D341Med (cell line): ENCODE results near the gene ANKRD40.
A peak's percentile ranks its signal among the peaks of the same experiment; 100 is the strongest.
"Not testable (repeated sequence)": the region's sequence is repeated elsewhere in the genome, so short reads cannot be mapped to it uniquely, and the experiment has no call there.

Source experiments
- DNase-seq: peaks from one replicate; pipeline ENCODE4 v3.0.0; 2012; ENCODE audit warnings: low spot score

The ANKRD40 gene, protein sequence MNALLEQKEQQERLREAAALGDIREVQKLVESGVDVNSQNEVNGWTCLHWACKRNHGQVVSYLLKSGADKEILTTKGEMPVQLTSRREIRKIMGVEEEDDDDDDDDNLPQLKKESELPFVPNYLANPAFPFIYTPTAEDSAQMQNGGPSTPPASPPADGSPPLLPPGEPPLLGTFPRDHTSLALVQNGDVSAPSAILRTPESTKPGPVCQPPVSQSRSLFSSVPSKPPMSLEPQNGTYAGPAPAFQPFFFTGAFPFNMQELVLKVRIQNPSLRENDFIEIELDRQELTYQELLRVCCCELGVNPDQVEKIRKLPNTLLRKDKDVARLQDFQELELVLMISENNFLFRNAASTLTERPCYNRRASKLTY

DNA sequence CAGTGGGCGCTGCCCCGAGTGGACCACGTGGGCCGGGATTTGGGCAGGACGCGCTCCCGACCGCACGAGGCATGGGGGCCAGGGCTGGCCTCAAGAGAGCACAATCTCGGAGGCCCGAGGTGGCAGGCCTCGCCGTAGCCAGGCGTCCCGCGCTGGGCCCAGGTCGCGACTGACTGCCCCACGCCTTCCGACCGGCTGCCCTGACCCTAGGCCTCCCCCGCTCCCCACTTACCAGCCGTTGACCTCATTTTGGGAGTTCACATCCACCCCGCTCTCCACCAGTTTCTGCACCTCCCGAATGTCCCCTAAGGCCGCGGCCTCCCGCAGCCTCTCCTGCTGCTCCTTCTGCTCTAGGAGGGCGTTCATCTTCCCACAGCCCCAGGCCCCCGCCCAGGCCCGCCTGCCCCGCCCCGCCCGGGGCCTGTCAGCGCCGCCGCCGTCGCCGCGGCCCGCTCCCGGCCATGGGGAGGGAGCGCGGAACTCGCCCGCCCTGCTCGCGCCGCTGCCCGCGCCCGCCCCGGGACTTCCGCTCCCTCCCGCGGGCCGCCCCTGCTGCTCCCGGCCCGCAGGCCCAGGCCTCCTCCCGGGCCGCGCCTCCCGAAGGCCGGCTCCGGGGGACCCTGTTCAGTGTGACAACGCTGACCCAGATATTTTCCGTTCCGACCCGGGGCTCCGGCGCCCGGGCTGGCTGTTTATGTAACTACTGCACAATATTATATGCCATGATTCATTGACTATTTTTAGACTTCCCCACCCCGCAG is at the start of gene ANKRD40:
TSS of gene ANKRD40 (minus strand) at position 626 of the 761 bp plus-strand sequence. CDS start at position 366, 260 bp downstream.
- peak; percentile 95 for DNase-seq

DNA sequence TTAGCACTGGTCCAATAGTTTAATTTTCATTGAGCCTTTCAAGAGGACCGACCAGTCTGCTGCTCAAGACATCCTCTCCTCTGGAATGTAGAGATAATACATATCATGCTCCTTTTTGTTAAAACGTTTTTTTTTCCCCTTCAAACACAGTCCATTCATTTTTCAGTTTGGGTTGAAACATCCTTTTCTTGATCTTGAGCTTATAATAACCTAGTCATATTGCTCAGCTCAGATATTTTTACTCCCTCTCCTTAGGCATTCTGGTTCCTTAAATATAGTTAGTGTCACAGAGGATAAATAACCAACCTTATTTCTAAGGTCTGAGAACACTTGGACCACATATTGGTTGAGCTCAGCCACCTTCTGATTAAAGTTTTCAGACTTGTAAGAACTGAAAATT is 46.8 kb upstream of the ANKRD40 start:
- no peak for DNase-seq

DNA sequence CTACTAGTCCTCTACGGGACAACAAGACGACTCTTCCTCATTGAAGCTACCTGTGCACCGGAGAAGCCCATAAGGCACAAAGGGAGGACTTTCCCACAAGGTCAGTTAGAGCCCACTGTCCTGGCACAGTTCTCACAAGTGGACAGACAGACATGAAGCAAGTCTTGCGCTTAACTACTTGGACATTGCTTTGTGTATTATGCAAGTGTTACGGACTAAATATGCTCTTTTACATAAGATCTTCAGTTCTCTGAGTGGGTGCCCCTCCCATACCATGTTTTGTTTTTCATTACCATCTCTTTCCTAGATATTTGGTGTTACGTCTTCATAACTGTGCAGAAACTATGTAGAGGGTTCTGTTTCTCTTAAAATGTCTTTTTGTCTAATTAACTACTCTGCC is 41.5 kb upstream of the ANKRD40 start:
- DNase-seq: no peak

DNA sequence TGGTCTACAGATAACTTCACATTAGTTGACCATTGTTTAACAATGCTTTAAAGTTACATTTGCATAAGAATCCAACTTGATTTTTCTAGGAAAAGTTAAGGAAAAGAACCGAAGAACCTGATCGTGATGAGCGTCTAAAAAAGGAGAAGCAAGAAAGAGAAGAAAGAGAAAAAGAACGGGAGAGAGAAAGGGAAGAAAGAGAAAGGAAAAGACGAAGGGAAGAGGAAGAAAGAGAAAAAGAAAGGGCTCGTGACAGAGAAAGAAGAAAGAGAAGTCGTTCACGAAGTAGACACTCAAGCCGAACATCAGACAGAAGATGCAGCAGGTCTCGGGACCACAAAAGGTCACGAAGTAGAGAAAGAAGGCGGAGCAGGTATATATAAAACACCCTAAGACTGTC is 37.9 kb upstream of the ANKRD40 start:
- no peak for DNase-seq

DNA sequence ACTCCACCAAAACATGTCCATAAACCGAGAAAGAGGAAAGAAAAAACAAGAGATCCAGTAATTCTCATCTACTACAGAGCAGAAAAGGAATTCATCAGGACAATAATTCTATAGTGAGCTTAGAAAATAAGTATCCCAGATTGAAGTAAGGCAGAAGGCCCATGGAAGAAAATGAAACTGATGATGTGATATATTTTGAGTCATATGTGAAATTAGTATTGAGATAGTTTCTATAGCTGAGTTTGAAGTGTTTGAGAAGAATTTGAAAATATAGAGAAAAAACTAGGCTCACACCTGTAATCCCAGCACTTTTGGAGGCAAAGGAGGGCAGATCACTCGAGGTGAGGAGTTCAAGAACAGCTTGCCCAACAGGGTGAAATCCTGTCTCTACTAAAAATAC is 31.4 kb upstream of the ANKRD40 start:
- DNase-seq: no peak

DNA sequence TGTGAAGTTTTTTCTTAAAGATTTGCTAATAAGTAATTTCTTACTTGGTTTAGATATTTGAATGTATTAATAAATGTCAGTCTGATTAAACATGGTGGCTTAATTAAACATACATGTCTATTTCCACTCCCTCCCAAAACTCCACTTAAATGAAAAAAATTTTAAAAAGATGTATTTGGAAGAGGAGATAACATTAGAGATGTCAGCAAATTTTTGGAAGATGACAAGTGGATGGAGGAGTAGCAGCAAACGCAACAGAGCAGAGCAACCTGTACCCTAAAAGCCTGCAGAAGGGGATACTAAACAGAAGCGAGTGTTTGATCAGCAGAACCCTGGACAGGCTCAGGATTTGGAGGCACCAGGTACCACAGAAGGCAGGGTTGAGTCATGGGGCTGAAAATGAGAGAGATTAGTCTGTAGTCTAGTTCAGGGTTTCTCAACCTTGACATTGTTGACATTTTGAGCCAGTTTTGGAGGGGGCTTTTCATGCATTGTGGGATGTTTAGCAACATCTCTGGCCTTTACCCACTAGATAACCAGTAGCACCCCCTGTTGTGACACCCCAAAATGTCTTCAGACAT is 29.5 kb upstream of the ANKRD40 start:
- no peak for DNase-seq

DNA sequence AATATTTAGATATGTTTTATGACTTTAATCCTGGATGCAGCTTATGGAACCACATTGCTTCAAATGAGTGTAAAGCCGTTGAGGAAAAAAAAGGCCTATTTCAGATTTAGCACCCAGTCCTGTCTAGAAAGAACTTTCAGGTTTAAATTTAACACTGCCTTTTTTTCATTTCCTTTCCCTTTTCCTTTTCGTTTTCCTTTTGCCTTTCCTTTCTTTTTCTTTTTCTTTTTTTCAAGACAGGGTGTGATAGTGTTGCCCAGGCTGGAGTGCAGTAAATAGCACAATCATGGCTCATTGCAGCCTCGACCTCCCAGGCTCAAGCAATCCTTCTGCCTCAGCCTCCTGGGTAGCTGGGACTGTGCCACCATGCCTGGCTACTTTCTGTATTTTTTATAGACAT is 27.6 kb upstream of the ANKRD40 start:
- DNase-seq: no peak

DNA sequence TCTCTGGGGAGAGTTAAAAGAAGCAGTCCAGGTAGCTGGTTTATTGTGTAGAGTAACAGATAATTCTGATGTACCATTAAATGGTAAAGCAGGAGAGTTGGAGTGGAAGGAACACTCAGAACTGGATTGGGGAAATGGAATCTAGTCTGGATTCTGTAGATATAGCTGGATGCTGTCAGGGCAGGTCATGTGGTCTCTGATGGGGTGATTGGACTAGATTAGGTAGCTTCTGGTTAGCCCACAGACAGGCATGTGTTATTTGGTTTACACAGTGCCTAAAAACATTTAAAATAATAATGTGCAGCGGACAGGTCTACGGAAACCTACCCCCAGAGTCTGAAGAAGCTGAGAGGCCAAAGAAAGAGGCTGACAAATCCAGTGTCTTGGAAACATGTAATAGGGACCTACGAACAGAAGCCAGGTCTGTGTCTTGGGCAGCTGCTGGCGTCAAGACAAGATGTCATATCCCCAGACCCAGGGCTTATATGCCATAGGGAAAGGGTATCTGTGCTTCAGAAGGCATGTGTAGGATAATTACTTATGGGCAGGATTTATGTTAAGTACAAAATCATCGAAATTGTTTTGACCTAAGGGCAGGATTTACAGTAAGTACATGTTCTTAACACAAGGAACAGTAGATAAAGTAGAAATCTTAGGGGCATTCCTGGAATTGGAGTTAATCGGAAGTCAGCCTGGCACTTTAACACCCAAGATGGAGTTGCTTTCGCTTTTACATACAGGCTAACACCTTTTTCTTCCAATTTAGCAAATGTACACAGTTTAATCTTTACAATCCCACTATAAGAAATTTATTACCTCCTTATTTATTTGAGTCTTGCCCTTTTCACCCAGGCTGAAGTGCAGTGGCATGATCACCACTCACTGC is 24.1 kb upstream of the ANKRD40 start:
- peak; percentile 68 for DNase-seq

DNA sequence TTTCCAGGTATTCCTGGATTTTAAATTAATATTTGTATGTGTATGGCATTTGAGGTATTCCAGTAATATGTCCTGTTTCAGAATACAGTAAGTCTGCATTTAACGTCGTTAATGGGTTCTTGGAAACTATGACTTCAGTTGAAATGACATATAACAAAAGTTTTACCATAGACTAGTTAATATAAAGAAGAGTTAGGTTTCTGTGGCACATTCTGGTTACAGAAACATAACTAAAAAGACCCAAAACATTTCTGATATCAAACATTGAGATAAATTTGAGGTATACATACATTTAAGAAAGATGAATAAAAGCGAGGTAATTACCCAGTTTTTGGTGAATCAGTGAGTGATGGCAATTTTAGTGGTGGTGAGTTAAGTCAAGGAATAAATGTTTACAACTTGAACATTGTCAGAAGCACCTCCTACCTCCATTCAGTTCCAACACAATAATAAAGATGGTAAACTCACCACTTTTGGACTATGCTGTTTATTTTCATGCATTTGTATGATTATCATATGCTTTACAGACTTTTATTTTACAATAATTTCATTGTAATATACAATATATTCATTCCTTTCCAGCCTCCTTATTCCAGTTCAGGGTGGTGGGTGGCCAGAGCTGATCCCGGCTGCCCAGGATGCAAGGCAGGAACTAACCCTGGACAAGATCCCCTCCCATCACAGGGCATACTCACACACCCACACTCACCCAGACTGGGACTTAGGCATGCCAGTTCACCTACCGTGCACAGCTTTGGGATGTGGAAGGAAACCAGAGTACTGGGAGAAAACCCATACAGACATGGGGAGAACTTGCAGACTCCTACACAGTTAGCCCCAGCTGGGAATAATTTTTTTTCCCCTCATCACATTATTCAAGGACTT is 21.4 kb upstream of the ANKRD40 start:
- DNase-seq: no peak

DNA sequence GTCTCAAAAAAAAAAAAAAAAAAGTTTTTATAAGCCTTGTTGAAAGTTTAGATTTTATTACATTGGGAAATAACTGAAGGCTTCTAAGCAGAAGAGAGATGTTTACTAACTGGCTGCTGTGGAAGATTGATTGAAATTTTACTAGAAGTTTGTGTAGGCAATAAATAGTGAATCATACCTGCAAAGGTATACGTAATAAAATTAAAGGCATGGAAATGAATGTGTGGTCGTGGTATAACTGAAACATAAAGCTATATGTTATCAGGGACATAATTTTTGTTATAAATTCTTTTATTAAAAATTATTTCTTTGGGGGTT is 20.4 kb upstream of the ANKRD40 start:
- DNase-seq: no peak

DNA sequence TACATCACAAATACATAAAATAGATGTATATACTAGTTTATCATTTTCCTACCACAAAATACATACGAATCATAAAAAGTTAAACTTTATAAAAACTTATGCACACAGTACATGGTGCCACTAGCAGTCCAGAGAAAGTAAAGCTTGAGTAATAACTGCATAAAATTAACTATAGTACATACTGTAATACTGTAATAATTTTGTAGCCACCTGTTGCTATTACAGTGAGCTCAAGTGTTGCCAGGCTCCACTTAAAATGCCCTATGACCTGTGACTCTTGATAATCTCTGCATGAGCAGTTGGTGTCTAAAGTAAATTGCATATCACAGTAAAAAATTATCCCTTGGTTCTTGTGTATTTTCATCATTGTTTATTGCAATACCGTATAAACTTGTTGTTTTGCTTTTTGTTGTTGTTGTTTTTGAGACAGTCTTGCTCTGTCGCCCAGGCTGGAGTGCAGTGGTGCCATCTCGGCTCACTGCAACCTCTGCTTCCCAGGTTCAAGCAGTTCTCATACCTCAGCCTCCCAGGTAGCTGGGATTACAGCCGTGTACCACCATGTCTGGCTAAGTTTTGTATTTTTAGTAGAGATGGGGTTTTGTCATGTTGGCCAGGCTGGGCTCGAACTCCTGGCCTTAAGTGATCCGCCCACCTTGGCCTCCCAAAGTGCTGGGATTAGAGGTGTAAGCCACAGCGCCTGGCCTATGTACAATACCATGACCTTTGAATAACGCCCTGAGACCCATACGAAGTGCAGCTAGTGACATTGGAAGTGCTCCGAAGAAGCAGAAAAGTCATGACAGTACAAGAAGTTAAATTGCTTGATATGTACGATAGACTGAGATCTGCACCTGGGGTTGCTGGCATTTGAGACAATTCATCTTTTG is 18.3 kb upstream of the ANKRD40 start:
- no peak for DNase-seq

DNA sequence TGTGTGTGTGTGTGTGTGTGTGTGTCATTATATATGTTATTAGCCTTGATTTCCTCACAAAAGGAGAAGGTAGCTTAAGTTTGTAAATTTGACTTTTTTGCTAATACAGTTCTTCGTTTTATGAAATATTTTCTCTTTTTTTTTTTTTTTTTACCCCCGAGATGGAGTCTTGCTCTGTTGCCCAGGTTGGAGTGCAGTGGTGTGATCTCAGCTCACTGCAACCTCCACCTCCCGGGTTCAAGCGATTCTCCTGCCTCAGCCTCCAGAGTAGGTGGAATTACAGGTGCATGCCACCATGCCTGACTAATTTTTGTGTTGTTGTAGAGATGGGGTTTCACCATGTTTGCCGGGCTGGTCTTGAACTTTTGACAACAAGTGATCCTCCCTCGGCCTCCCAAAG is 16.9 kb upstream of the ANKRD40 start:
- DNase-seq: not testable (repeated sequence)

DNA sequence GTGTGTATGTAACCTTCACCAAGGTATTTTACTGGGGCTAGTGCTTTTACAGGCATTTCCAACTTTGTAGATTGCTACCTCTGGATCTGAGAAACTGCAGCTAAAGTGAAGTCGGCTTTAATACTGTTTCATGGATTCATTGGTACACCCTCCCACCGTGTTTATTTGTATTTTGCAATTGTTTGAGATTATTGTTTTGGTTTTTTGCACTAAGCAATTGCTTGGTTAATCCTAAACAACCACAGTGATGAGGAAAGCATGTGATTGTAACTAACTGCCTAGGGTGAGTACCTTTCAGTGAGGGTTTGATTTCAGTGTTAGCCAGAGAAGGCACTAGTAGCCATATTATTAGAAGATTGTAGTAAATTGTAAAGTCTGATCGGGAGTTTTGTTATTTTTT is 15.0 kb upstream of the ANKRD40 start:
- no peak for DNase-seq

DNA sequence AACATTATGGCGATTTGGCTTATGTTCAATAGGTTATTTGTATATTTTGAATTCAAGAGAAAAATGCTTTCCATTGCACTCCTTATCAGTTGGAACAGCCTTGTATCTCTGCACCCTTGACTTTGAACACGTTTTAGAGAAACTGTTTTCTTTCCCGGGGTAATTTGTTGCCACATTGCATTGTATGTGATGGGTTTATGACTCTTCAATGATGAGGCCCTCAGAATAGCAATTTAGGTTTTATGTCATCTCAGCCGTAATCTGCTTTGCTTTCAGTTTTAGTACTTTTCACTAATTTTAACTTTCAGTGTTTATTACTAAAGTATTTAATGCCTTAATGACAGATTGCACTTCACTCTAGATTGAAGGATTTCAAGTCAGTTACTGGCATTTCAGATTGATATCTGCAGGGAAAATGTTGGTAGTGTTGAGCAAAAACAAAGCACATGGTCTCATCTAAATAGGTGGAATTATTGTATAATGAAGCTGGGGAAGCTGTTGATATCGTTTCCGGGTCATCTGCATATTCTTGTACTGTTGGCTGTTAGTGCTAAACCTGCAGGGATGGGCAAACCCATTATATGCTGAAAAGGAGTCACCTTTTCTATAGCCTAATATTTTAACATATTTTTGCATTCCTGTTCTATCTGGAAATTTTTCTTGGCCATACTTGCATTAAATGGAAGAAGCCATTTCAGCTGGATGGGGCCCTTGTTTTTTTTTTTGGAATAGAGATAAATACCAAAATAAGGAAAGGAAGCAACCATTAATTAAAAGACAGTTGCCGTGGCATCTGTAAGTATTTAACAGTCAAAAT is 13.7 kb upstream of the ANKRD40 start:
- DNase-seq: no peak

DNA sequence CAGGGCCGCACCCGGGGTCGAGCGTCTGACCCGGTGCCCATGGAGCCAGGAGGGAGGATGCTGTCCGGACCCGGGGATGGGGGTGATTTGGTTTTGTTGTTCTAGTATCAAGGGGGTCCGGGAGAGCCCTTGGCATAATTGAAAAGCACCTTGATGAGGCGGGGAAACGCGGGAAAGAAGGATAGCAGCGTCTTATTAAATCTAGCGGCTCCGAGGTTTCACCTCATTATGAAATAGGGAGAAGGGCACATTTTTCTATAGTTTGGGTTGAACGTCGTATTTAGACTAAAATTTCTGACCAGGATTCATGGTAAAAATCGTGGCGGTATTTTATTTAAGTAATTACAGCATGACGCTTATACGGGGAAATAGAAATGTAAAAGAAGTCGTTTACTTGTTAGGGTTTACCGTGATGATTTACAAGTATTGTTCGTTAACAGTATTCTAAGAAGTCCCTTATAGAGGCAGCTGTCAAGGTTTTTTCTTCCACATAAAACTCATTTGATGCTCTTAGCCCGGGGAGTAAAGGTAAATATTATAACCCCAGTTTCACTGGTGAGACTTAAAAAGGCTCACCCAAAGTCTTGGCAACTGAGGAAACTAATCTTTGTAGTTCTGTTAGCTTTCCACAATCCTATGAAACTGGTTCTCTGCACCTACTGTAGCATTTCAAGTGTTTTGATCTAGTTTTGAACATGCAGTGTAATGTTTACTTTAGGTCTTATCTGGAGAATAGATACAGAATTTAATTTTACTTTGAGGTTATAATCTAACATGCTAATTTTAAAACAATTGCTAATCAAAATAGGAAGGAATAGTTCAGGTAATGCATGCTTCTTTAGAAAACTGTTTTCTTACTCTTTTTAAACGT is 12.4 kb upstream of the ANKRD40 start:
- no peak for DNase-seq

DNA sequence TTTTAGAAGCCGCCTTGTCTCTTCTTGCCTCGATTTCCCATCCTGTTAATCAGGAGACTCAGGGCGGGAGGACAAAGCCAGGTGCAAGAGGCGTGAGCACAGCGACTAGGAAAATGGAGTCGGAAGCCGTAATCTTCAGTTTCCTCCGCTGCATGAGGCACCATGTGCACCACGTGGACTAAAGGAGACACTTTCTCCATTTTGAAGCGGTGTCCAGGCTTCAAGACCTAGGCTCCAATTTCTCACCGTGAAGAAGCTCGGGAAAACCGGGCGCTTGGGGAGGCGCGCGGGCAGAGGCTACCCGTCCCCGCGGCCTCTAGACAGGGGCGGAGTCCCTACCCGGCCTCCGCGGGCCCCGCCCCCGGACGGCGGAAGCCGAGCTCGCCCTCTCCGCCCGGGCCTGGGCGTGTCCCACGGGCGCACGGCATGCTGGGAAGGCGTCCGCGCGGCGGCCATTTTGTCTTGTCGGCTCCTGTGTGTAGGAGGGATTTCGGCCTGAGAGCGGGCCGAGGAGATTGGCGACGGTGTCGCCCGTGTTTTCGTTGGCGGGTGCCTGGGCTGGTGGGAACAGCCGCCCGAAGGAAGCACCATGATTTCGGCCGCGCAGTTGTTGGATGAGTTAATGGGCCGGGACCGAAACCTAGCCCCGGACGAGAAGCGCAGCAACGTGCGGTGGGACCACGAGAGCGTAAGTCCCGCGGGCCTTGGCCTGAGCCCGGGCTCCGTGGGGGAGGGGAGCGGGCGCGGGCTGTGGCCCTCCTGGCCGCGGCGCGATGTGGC is 11.6 kb upstream of the ANKRD40 start, which contains the start of gene LUC7L3:
TSS of gene LUC7L3 (plus strand) at position 460 of the 780 bp plus-strand sequence. CDS start at position 590, 130 bp downstream.
- DNase-seq: peak; percentile 100

DNA sequence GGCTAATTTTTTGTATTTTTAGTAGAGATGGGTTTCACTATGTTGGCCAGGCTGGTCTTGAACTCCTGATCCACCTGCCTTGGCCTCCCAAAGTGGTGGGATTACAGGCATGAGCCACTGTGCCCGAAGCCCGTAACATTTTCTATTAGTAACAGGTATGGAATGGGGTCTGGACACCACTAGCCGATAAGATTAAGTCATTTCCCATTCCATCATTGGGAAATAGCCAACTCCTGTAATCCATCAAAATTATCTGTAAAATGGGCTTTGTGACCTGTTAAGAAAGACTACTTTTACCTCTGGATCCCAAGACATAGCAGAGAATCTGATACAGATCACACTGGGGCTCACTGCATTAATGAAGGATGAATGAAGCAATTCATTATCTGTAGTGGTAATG is 7.8 kb upstream of the ANKRD40 start:
- no peak for DNase-seq
